Activated T-cell treated with anti-CD3 and anti-CD28 coated beads, Interleukin-2, amount 50 U/mL, for 4 hours (primary cell): ENCODE measurements around the gene PROX2. TPM values are rescaled to one million over a fixed set of nuclear protein-coding genes. Genes with fewer than 3 reads are reported as not detected.

Experiments used
- ATAC-seq, 2 donors: fragments of 200-7000 bp; cut with Tn5 transposase; one replicate each; pipeline ENCODE4 v1.10.0; 2021
- DNase-seq: peaks from one replicate; pipeline ENCODE4 v3.0.0-alpha.2; 2020
- H3K27me3 Mint-ChIP-seq: one replicate; pipeline ENCODE4 v1.8.0; 2021; ENCODE audit warnings: low read depth, mixed read lengths
- H3K36me3 Mint-ChIP-seq: one replicate; pipeline ENCODE4 v1.8.0; 2022; ENCODE audit warnings: mixed read lengths; ENCODE audit not compliant: insufficient read depth
- H3K4me1 Mint-ChIP-seq: one replicate; pipeline ENCODE4 v1.8.0; 2021; ENCODE audit warnings: low read depth, mixed read lengths
- H3K4me3 Mint-ChIP-seq: one replicate; pipeline ENCODE4 v1.8.0; 2021; ENCODE audit warnings: mild to moderate bottlenecking, moderate library complexity, mixed read lengths
- H3K9me3 Mint-ChIP-seq: one replicate; pipeline ENCODE4 v1.8.0; 2021; ENCODE audit warnings: mixed read lengths
- total RNA-seq, 3 donors: library from RNA; stranded (reverse); gene quantifications; one replicate each; pipeline ENCODE4 v1.2.1, GENCODE V29; 2021

Gene PROX2
- total RNA-seq, result under 1 TPM in 2 of 3 donors, not detected in 1; 0.13 to 0.35 TPM

GRCh38 chr14:74875941-74876913 is at the start of gene PROX2:
PROX2 (minus strand) TSS chr14:74876145; CDS start chr14:74863834, 12,311 bp downstream.
- no peak for DNase-seq
- Mint-ChIP-seq H3K4me3 (peak within 1 kb of the TSS; percentile 13), H3K9me3 (no peaks in the 10 kb centered on the region), H3K36me3 (no peaks in the 10 kb centered on the region), H3K4me1 (peaks cover 30% of the 10 kb centered on the region), H3K27me3 (no peaks in the 10 kb centered on the region)
- peak; percentile 73 to 74 for ATAC-seq

- DNase-seq (no peak), ATAC-seq (no peak)
- peaks cover 6% of the 10 kb centered on the region for H3K27me3 Mint-ChIP-seq
- no peaks in the 10 kb centered on the region for H3K36me3 Mint-ChIP-seq
- H3K4me1 Mint-ChIP-seq, result peaks cover 6% of the 10 kb centered on the region
- H3K4me3 Mint-ChIP-seq, result peak overlapping the region; percentile 25
- no peaks in the 10 kb centered on the region for H3K9me3 Mint-ChIP-seq
These were observed 48.1 kb upstream of the PROX2 start for GRCh38 chr14:74924061-74924460.

GRCh38 chr14:74922752-74923401 is 46.9 kb upstream of the PROX2 start, which contains the start of gene RPS6KL1:
RPS6KL1 (minus strand) TSS chr14:74923260; CDS start chr14:74921541, 1,719 bp downstream.
- Mint-ChIP-seq H3K36me3 (no peaks in the 10 kb centered on the region), H3K9me3 (no peaks in the 10 kb centered on the region), H3K4me3 (peak within 1 kb of the TSS; percentile 78), H3K27me3 (peaks cover 6% of the 10 kb centered on the region), H3K4me1 (peaks cover 6% of the 10 kb centered on the region)
- peak; percentile 43 for DNase-seq
- peak; percentile 99 to 100 for ATAC-seq

- peak overlapping the region; percentile 78 for H3K4me3 Mint-ChIP-seq
- peaks cover 6% of the 10 kb centered on the region for H3K4me1 Mint-ChIP-seq
- ATAC-seq (no peak), DNase-seq (no peak)
- peaks cover 6% of the 10 kb centered on the region for H3K27me3 Mint-ChIP-seq
- no peaks in the 10 kb centered on the region for H3K9me3 Mint-ChIP-seq
- no peaks in the 10 kb centered on the region for H3K36me3 Mint-ChIP-seq
These were observed 46.2 kb upstream of the PROX2 start for GRCh38 chr14:74921987-74922751.

GRCh38 chr14:74921053-74921620 is 45.2 kb upstream of the PROX2 start:
- Mint-ChIP-seq H3K36me3 (no peaks in the 10 kb centered on the region), H3K27me3 (peaks cover 4% of the 10 kb centered on the region), H3K9me3 (no peaks in the 10 kb centered on the region), H3K4me3 (no peak overlapping the region), H3K4me1 (peaks cover 6% of the 10 kb centered on the region)
- ATAC-seq (no peak), DNase-seq (no peak)

GRCh38 chr14:74920281-74920680 is 44.3 kb upstream of the PROX2 start:
- DNase-seq, result no peak
- no peaks in the 10 kb centered on the region for H3K36me3 Mint-ChIP-seq
- peaks cover 6% of the 10 kb centered on the region for H3K4me1 Mint-ChIP-seq
- peaks cover 4% of the 10 kb centered on the region for H3K27me3 Mint-ChIP-seq
- H3K9me3 Mint-ChIP-seq, result no peaks in the 10 kb centered on the region
- H3K4me3 Mint-ChIP-seq, result no peak overlapping the region
- no peak for ATAC-seq

- H3K4me1 Mint-ChIP-seq, result peaks cover 6% of the 10 kb centered on the region
- peaks cover 4% of the 10 kb centered on the region for H3K27me3 Mint-ChIP-seq
- no peaks in the 10 kb centered on the region for H3K36me3 Mint-ChIP-seq
- H3K9me3 Mint-ChIP-seq, result no peaks in the 10 kb centered on the region
- DNase-seq, result no peak
- H3K4me3 Mint-ChIP-seq, result no peak overlapping the region
- no peak for ATAC-seq
These were observed 43.6 kb upstream of the PROX2 start for GRCh38 chr14:74919421-74920165.

GRCh38 chr14:74918380-74918779 is 42.4 kb upstream of the PROX2 start:
- H3K4me3 Mint-ChIP-seq, result no peak overlapping the region
- peaks cover 2% of the 10 kb centered on the region for H3K4me1 Mint-ChIP-seq
- H3K36me3 Mint-ChIP-seq, result no peaks in the 10 kb centered on the region

GRCh38 chr14:74917646-74918081 is 41.7 kb upstream of the PROX2 start:
- no peaks in the 10 kb centered on the region for H3K36me3 Mint-ChIP-seq
- no peak overlapping the region for H3K4me3 Mint-ChIP-seq
- no peaks in the 10 kb centered on the region for H3K9me3 Mint-ChIP-seq
- no peak for ATAC-seq
- H3K27me3 Mint-ChIP-seq, result no peaks in the 10 kb centered on the region
- H3K4me1 Mint-ChIP-seq, result peaks cover 2% of the 10 kb centered on the region
- DNase-seq, result no peak

More at GRCh38 chr14:74918380-74918779, 42.4 kb upstream of the PROX2 start:
- no peaks in the 10 kb centered on the region for H3K27me3 Mint-ChIP-seq
- ATAC-seq (no peak), DNase-seq (no peak)
- no peaks in the 10 kb centered on the region for H3K9me3 Mint-ChIP-seq

- ATAC-seq, result no peak
These were observed 41.2 kb upstream of the PROX2 start for GRCh38 chr14:74917178-74917543.

GRCh38 chr14:74915826-74916225 is 39.9 kb upstream of the PROX2 start:
- no peaks in the 10 kb centered on the region for H3K27me3 Mint-ChIP-seq
- no peaks in the 10 kb centered on the region for H3K36me3 Mint-ChIP-seq
- DNase-seq, result no peak
- no peak overlapping the region for H3K4me3 Mint-ChIP-seq
- H3K4me1 Mint-ChIP-seq, result no peaks in the 10 kb centered on the region
- no peak for ATAC-seq
- no peaks in the 10 kb centered on the region for H3K9me3 Mint-ChIP-seq

More at GRCh38 chr14:74917178-74917543, 41.2 kb upstream of the PROX2 start:
- no peaks in the 10 kb centered on the region for H3K36me3 Mint-ChIP-seq
- no peak for DNase-seq
- no peak overlapping the region for H3K4me3 Mint-ChIP-seq
- H3K9me3 Mint-ChIP-seq, result no peaks in the 10 kb centered on the region
- no peaks in the 10 kb centered on the region for H3K27me3 Mint-ChIP-seq
- H3K4me1 Mint-ChIP-seq, result peaks cover under 1% of the 10 kb centered on the region

- H3K4me1 Mint-ChIP-seq, result no peaks in the 10 kb centered on the region
- H3K27me3 Mint-ChIP-seq, result no peaks in the 10 kb centered on the region
- no peak for DNase-seq
- no peaks in the 10 kb centered on the region for H3K9me3 Mint-ChIP-seq
- H3K36me3 Mint-ChIP-seq, result no peaks in the 10 kb centered on the region
- H3K4me3 Mint-ChIP-seq, result no peak overlapping the region
- ATAC-seq, result no peak
These were observed 39.5 kb upstream of the PROX2 start for GRCh38 chr14:74915426-74915825.

- no peak for DNase-seq
- H3K4me1 Mint-ChIP-seq, result no peaks in the 10 kb centered on the region
- no peaks in the 10 kb centered on the region for H3K9me3 Mint-ChIP-seq
- H3K36me3 Mint-ChIP-seq, result no peaks in the 10 kb centered on the region
- no peak for ATAC-seq
- H3K4me3 Mint-ChIP-seq, result no peak overlapping the region
- no peaks in the 10 kb centered on the region for H3K27me3 Mint-ChIP-seq
These were observed 38.1 kb upstream of the PROX2 start for GRCh38 chr14:74913986-74914573.
